Measurements from ENCODE around the gene SHANK2. TPM values are rescaled to one million over a fixed set of nuclear protein-coding genes. Genes with fewer than 3 reads are reported as not detected.

Gene SHANK2
- total RNA-seq, 1 experiment from 2014 or later: 23.8 TPM

DNA sequence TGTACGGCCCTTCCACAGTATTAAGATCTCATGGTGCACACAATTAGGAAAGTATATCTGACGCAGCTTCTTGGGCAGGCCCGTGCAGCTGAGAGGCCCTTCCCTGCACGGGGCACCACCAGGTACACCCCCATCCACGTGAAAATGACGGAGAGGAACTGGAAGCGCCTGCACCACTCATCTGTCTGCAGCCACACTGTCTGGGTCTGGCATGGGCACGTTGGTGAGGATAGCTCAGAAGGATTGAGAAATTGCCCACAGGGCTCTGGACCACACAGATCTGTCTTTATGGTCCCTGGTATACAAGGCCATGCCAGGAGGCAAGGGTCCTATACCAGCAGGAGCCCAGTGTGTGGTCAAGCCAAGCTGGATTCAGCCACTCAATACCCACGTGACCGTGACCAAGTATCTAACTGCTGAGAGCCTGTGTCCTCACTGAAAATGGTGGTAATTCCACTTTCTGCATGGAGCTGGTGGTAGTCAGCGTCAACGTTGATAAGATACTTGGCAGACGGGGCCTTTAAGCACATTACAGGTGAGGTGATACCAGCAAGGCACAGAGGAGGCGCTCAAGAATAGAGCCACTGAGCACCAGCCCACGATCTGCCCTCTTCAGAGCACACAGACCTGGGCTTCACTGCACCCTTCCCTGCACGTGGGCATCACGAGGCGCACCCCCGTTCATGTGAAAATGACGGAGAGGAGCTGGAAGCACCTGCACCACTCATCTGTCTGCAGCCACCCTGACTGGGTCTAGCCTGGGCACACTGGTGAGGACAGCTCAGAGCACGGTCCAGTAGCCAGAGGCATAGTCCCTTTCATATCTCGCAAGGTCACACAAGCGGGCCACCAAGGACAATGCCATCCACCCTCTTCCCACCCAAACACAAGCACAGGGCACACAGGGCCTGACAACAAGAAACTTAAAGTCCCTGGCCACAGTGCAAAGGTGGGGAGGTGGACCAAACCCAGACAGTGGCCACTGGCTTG lies 28.4 kb downstream of the SHANK2 start:
- TF ChIP-seq, protein P1, sequence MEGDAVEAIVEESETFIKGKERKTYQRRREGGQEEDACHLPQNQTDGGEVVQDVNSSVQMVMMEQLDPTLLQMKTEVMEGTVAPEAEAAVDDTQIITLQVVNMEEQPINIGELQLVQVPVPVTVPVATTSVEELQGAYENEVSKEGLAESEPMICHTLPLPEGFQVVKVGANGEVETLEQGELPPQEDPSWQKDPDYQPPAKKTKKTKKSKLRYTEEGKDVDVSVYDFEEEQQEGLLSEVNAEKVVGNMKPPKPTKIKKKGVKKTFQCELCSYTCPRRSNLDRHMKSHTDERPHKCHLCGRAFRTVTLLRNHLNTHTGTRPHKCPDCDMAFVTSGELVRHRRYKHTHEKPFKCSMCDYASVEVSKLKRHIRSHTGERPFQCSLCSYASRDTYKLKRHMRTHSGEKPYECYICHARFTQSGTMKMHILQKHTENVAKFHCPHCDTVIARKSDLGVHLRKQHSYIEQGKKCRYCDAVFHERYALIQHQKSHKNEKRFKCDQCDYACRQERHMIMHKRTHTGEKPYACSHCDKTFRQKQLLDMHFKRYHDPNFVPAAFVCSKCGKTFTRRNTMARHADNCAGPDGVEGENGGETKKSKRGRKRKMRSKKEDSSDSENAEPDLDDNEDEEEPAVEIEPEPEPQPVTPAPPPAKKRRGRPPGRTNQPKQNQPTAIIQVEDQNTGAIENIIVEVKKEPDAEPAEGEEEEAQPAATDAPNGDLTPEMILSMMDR (conservative IDR thresholded peaks at IDR 0.05): peak; percentile 45; the same call in 1 of the 3 replicates
- Histone ChIP-seq H3K27me3 (ENCODE audit: insufficient read depth, low read length) (no peaks in the 10 kb centered on the region), H3K14ac (ENCODE audit: insufficient read depth, low read length) (no peak overlapping the region), H3K23ac (ENCODE audit: insufficient read length, low read depth, low read length) (no peak overlapping the region), H3K27ac (ENCODE audit: insufficient read length, low read depth, low read length) (no peak overlapping the region), H3K9ac (ENCODE audit: extremely low read depth, insufficient read length, low read length) (no peak overlapping the region), H2BK12ac (ENCODE audit: insufficient read length, low read depth, low read length) (no peak overlapping the region), H2BK5ac (ENCODE audit: insufficient read length, low read length) (no peak overlapping the region), H3K18ac (ENCODE audit: insufficient read length, low read depth, low read length) (no peak overlapping the region), H4K8ac (replicated peaks; ENCODE audit: insufficient read length, low read depth, low read length) (no peak overlapping the region), H2BK20ac (ENCODE audit: low read depth, low read length, poor library complexity, severe bottlenecking) (no peak overlapping the region), H4K5ac (ENCODE audit: insufficient read length, low read depth, low read length) (no peak overlapping the region), H2AFZ (ENCODE audit: low read length) (no peak overlapping the region), H3K56ac (ENCODE audit: insufficient read length, low read depth, low read length) (no peak overlapping the region), H3K4me1 (ENCODE audit: insufficient read depth, low read length) (no peaks in the 10 kb centered on the region), H4K91ac (ENCODE audit: insufficient read length, low read depth, low read length) (no peak overlapping the region), H3K4ac (ENCODE audit: low read depth, low read length) (no peak overlapping the region), H3K9me3 (ENCODE audit: control insufficient read depth, low read depth, low read length) (no peaks in the 10 kb centered on the region), H3T11ph (ENCODE audit: low read length) (no peak overlapping the region), H3K79me2 (ENCODE audit: insufficient read depth, low read length) (no peaks in the 10 kb centered on the region; the same call in 1 of the 2 replicates), H2BK120ac (ENCODE audit: low read depth, low read length, poor library complexity, severe bottlenecking) (no peak overlapping the region), H2BK15ac (ENCODE audit: low read depth, low read length) (no peak overlapping the region), H4K20me1 (ENCODE audit: control insufficient read depth, insufficient read depth, insufficient read length) (no peaks in the 10 kb centered on the region), H3K4me2 (ENCODE audit: insufficient read depth, insufficient read length, low read length) (no peak overlapping the region), H3K23me2 (ENCODE audit: insufficient read length, low read depth, low read length, poor library complexity, severe bottlenecking) (no peaks in the 10 kb centered on the region), H2AK5ac (ENCODE audit: insufficient read length, low read length) (no peak overlapping the region), H3K79me1 (ENCODE audit: insufficient read depth, low read depth, low read length, poor library complexity, severe bottlenecking) (peaks cover 6% of the 10 kb centered on the region)
- Mint-ChIP-seq H3K36me3 (ENCODE audit: insufficient read depth in 1 of 3, low read depth in 3 of 3) (peaks cover 32 to 53% (median 49%) of the 10 kb centered on the region in 3 experiments), H3K27ac (no peak overlapping the region), H3K4me1 (peaks cover 3 to 6% of the 10 kb centered on the region in 2 experiments; a peak in 3 of 4 replicates), H3K4me3 (no peak overlapping the region), H3K9me3 (peaks cover 21 to 24% of the 10 kb centered on the region in 2 experiments), H3K27me3 (ENCODE audit: low read depth) (no peaks in the 10 kb centered on the region)
- no CpG with 5 or more reads among the region's 23 CpGs for WGBS (ENCODE audit: extremely low coverage, insufficient read length, low lambda C conversion rate)
- DNase-seq: no peak

Data from H9 (cell line).